Esophagus squamous epithelium (tissue), 5 donors: ENCODE data around the gene CSNK1E. TPM values are rescaled to one million over a fixed set of nuclear protein-coding genes. Genes with fewer than 3 reads are reported as not detected.

Experiments
- DNase-seq: peaks from one replicate; lab custom pipeline; 2025; lab: John Stamatoyannopoulos, UW
- H3K27ac ChIP-seq, 4 donors: fragments of 200-600 bp; sonication (generic); one replicate each; pipeline ENCODE4 v1.5.1; 2016 to 2019; ENCODE audit warnings: mild to moderate bottlenecking in 1 of 4
- H3K27me3 ChIP-seq, 4 donors: fragments of 200-600 bp; sonication (generic); 1 replicate in 3 of 4; 2 replicates in 1 of 4; pipeline versions ENCODE4 v1.5.1 to v1.6.0; 2017 to 2021; ENCODE audit warnings: antibody characterized with exemption in 1 of 4
- H3K36me3 ChIP-seq, 3 donors: fragments of 200-600 bp; sonication (generic); one replicate each; pipeline ENCODE4 v1.5.1; 2016 to 2019
- H3K4me1 ChIP-seq, 3 donors: fragments of 200-600 bp; sonication (generic); one replicate each; pipeline ENCODE4 v1.5.1; 2017 to 2019
- H3K4me3 ChIP-seq, 4 donors: fragments of 200-600 bp; sonication (generic); 1 replicate in 3 of 4; 2 replicates in 1 of 4; pipeline ENCODE4 v1.5.1; 2016 to 2019; ENCODE audit warnings: mild to moderate bottlenecking in 2 of 4, moderate library complexity in 1 of 4
- H3K9me3 ChIP-seq, 3 donors: fragments of 200-600 bp; sonication (generic); one replicate each; pipeline ENCODE4 v1.5.1; 2016 to 2019
- POLR2A ChIP-seq, 4 donors: fragments of 450-650 bp; IDR thresholded peaks; one replicate each; pipeline ENCODE4 v1.6.1; 2017; ENCODE audit warnings: antibody characterized with exemption in 4 of 4, mild to moderate bottlenecking in 4 of 4, moderate library complexity in 3 of 4
- WGBS, 2 donors: methylation state at CpG; one replicate each; pipeline ENCODE4 v1.1.5; 2018; 5-methylcytosine and 5-hydroxymethylcytosine counted together
- intact Hi-C: fragments of 100-400 bp; cut with DNase I; formaldehyde crosslinking; loops from one replicate; pipeline ENCODE4 v1.15.0; 2022
- small RNA-seq, 4 donors: library from RNA; depleted of rRNA; stranded (forward); fragments of <200 nt; gene quantifications; one replicate each; pipeline ENCODE3, GENCODE V24; 2016
- total RNA-seq, 4 donors: library from RNA; depleted of rRNA; stranded (reverse); fragments of >200 nt; gene quantifications; one replicate each; pipeline ENCODE4 v1.1.0, GENCODE V29; 2016
- TF ChIP-seq, protein P1 (sequence below), 6 experiments: fragments of 450-650 bp in 4 of 6; fragments of 200-600 bp in 2 of 6; sonication (generic) in 2 of 6; IDR thresholded peaks; one replicate each; pipeline ENCODE4 v1.5.1; 2016 to 2019; ENCODE audit warnings: antibody characterized with exemption in 6 of 6, mild to moderate bottlenecking in 4 of 6, moderate library complexity in 4 of 6
- donor health status: DM: yes; HTN: yes; CAD: no.

Gene CSNK1E
- total RNA-seq, 4 donors from 2014 or later = 40.8 to 94.4 (median 55.9) TPM

GRCh38 chr22:38240734-38241252 lies 76.4 kb downstream of the CSNK1E start:
- intact Hi-C loops = no loop called here
- H3K36me3 ChIP-seq = peaks cover 9 to 41% (median 12%) of the 10 kb centered on the region in 3 donors
- DNase-seq = no peak
- WGBS, 2 donors = 25 to 43% methylated on average over 6 of the region's 6 CpGs
- no peaks in the 10 kb centered on the region for H3K9me3 ChIP-seq
- TF ChIP-seq, protein P1, sequence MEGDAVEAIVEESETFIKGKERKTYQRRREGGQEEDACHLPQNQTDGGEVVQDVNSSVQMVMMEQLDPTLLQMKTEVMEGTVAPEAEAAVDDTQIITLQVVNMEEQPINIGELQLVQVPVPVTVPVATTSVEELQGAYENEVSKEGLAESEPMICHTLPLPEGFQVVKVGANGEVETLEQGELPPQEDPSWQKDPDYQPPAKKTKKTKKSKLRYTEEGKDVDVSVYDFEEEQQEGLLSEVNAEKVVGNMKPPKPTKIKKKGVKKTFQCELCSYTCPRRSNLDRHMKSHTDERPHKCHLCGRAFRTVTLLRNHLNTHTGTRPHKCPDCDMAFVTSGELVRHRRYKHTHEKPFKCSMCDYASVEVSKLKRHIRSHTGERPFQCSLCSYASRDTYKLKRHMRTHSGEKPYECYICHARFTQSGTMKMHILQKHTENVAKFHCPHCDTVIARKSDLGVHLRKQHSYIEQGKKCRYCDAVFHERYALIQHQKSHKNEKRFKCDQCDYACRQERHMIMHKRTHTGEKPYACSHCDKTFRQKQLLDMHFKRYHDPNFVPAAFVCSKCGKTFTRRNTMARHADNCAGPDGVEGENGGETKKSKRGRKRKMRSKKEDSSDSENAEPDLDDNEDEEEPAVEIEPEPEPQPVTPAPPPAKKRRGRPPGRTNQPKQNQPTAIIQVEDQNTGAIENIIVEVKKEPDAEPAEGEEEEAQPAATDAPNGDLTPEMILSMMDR (IDR thresholded peaks at IDR 0.05) = no peak
- TF ChIP-seq POLR2A (IDR thresholded peaks at IDR 0.05) = no peak
- no peaks in the 10 kb centered on the region for H3K27me3 ChIP-seq
- peak overlapping the region; percentile 13 to 64 (median 45) for H3K27ac ChIP-seq
- no peak overlapping the region for H3K4me3 ChIP-seq
- H3K4me1 ChIP-seq = peaks cover 35 to 82% (median 57%) of the 10 kb centered on the region in 3 donors

Small RNA genes lying within 50 kb of the gene (small RNA-seq; reads per million reads assigned to genes)
- 0 reads per million in 4 donors for gene RF00017

Other genes starting within 250 kb of the CSNK1E start
- gene SLC16A8, start 233.2 kb downstream of the CSNK1E start, total RNA-seq = not detected
- 1 to 10 TPM in 3 of 4 donors, under 1 TPM in 1; 0.26 to 4.8 (median 2.8) TPM for gene BAIAP2L2, start 206.7 kb downstream of the CSNK1E start, total RNA-seq
- 10 to 100 TPM; 12.9 to 24.2 (median 14.2) TPM for gene PLA2G6, start 135.6 kb downstream of the CSNK1E start, total RNA-seq
- 10 to 100 TPM; 19.4 to 51.6 (median 40.5) TPM for gene MAFF, start 115.4 kb downstream of the CSNK1E start, total RNA-seq
- gene TMEM184B, start 44.4 kb downstream of the CSNK1E start, total RNA-seq = 10 to 100 TPM; 22.5 to 55.1 (median 28.3) TPM
- gene KCNJ4, start 137.8 kb upstream of the CSNK1E start, total RNA-seq = not detected
- gene KDELR3, start 150.7 kb upstream of the CSNK1E start, total RNA-seq = 1 to 10 TPM; 1.1 to 9.6 (median 1.9) TPM
- gene DDX17, start 188.9 kb upstream of the CSNK1E start, total RNA-seq = 100 to 1,000 TPM; 164 to 498 (median 214) TPM